ENCODE data around the gene TMEM100.

- no peak for TF ChIP-seq POLR2A (IDR thresholded peaks at IDR 0.05)
- TF ChIP-seq CTCF (IDR thresholded peaks at IDR 0.05 in 4 of 5, conservative IDR thresholded peaks at IDR 0.05 in 1 of 5): no peak
Measured at GRCh38 chr17:55709984-55710383, 12.7 kb downstream of the TMEM100 start.
